IMR-90 (cell line): ENCODE results near the gene NLRP1.

ENCODE experiments used
- BHLHE40 ChIP-seq: fragments of 150-350 bp; IDR thresholded peaks from 2 replicates; pipeline ENCODE4 v1.6.1; 2016; ENCODE audit warnings: mild to moderate bottlenecking, low read depth, low read length
- MAFK ChIP-seq: IDR thresholded peaks from 2 replicates; pipeline ENCODE4 v1.6.1; 2012; ENCODE audit warnings: low read depth, low read length, improper control_type of control experiment
- POLR2A ChIP-seq: IDR thresholded peaks from 2 replicates; pipeline ENCODE4 v1.6.1; 2012; ENCODE audit warnings: mild to moderate bottlenecking, low read depth, low read length
- RAD21 ChIP-seq: IDR thresholded peaks from 2 replicates; pipeline ENCODE4 v1.6.1; 2012; ENCODE audit warnings: low read length, improper control_type of control experiment
- TF ChIP-seq, protein P1 (sequence below): conservative IDR thresholded peaks from 2 replicates; pipeline ENCODE4 v1.5.1; 2012; ENCODE audit warnings: mild to moderate bottlenecking, low read depth, low read length, improper control_type of control experiment

DNA sequence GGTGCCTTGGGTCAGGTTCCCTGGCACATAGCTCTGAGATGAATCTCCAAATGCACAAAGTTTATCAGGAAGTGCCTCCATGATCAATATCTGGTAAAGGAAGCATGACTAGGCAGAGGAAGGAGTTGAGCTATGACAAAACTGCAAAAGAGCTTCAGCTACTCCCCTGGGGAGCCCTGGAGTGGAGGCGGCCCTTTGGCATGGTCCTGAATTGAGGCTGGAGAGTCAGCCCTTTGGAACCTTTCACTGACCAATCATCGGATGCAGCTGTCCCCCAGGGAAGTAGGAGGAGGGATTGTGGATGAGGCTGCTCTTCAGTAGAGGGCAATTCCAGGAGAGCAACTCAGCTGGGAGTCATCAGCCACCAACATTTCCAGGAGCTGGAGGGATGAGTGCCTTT, 46.1 kb upstream of the NLRP1 start:
- TF ChIP-seq BHLHE40 (no peak), MAFK (no peak), RAD21 (no peak), POLR2A (no peak)
- TF ChIP-seq, protein P1, sequence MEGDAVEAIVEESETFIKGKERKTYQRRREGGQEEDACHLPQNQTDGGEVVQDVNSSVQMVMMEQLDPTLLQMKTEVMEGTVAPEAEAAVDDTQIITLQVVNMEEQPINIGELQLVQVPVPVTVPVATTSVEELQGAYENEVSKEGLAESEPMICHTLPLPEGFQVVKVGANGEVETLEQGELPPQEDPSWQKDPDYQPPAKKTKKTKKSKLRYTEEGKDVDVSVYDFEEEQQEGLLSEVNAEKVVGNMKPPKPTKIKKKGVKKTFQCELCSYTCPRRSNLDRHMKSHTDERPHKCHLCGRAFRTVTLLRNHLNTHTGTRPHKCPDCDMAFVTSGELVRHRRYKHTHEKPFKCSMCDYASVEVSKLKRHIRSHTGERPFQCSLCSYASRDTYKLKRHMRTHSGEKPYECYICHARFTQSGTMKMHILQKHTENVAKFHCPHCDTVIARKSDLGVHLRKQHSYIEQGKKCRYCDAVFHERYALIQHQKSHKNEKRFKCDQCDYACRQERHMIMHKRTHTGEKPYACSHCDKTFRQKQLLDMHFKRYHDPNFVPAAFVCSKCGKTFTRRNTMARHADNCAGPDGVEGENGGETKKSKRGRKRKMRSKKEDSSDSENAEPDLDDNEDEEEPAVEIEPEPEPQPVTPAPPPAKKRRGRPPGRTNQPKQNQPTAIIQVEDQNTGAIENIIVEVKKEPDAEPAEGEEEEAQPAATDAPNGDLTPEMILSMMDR: no peak
